ENCODE results near the gene PTPN3. TPM values are rescaled to one million over a fixed set of nuclear protein-coding genes. Genes with fewer than 3 reads are reported as not detected.

Gene PTPN3
- total and polyA plus RNA-seq, 5 donors from 2014 or later = 0.03 to 0.47 (median 0.21) TPM; not detected in 1

- no peak overlapping the region for H3K4me3 ChIP-seq (ENCODE audit: low read depth, low read length)
- peaks cover 6% of the 10 kb centered on the region for H3K27me3 ChIP-seq (ENCODE audit: control insufficient read depth, insufficient read depth, low read length)
- ATAC-seq (ENCODE audit: low read depth in 2 of 2) = no peak
- H3K36me3 Mint-ChIP-seq = no peaks in the 10 kb centered on the region
- H3K27me3 Mint-ChIP-seq = peaks cover 52% of the 10 kb centered on the region
- H3K4me1 ChIP-seq (ENCODE audit: control insufficient read depth, insufficient read depth, low read length, poor library complexity, severe bottlenecking) = no peaks in the 10 kb centered on the region
- no peaks in the 10 kb centered on the region for H3K9me3 ChIP-seq (ENCODE audit: control insufficient read depth in 2 of 2, low read length in 2 of 2)
- no peak overlapping the region for H3K27ac Mint-ChIP-seq
- H3K4me3 Mint-ChIP-seq = no peak overlapping the region
- H3K9me3 Mint-ChIP-seq = no peaks in the 10 kb centered on the region
- no peak overlapping the region for H3K27ac ChIP-seq (ENCODE audit: insufficient read depth, low read length, poor library complexity, severe bottlenecking)
- no peaks in the 10 kb centered on the region for H3K36me3 ChIP-seq (ENCODE audit: control insufficient read depth, insufficient read depth, low read length)
- no peak for DNase-seq
- H3K4me1 Mint-ChIP-seq = peaks cover 0 to 4% (median 0%) of the 10 kb centered on the region in 4 donors
Observed at GRCh38 chr9:109491590-109491989, 6.5 kb downstream of the PTPN3 start.

- Histone ChIP-seq H3K4me1 (ENCODE audit: control insufficient read depth, insufficient read depth, low read length, poor library complexity, severe bottlenecking) (no peaks in the 10 kb centered on the region), H3K36me3 (ENCODE audit: control insufficient read depth, insufficient read depth, low read length) (no peaks in the 10 kb centered on the region), H3K9me3 (ENCODE audit: control insufficient read depth in 2 of 2, low read length in 2 of 2) (no peaks in the 10 kb centered on the region), H3K27me3 (ENCODE audit: control insufficient read depth, insufficient read depth, low read length) (no peaks in the 10 kb centered on the region), H3K27ac (ENCODE audit: insufficient read depth, low read length, poor library complexity, severe bottlenecking) (no peak overlapping the region), H3K4me3 (ENCODE audit: low read depth, low read length) (no peak overlapping the region)
- H3K9me3 Mint-ChIP-seq = no peaks in the 10 kb centered on the region
- H3K36me3 Mint-ChIP-seq = no peaks in the 10 kb centered on the region
- peaks cover 37% of the 10 kb centered on the region for H3K27me3 Mint-ChIP-seq
- no peaks in the 10 kb centered on the region for H3K4me1 Mint-ChIP-seq
- no peak overlapping the region for H3K27ac Mint-ChIP-seq
- H3K4me3 Mint-ChIP-seq = no peak overlapping the region
- DNase-seq = no peak
- no peak for ATAC-seq (ENCODE audit: low read depth in 2 of 2)
Observed at GRCh38 chr9:109488791-109489492, 9.2 kb downstream of the PTPN3 start.

GRCh38 chr9:109488351-109488750 is 9.8 kb downstream of the PTPN3 start:
- no peak overlapping the region for H3K27ac ChIP-seq (ENCODE audit: insufficient read depth, low read length, poor library complexity, severe bottlenecking)
- no peaks in the 10 kb centered on the region for H3K4me1 ChIP-seq (ENCODE audit: control insufficient read depth, insufficient read depth, low read length, poor library complexity, severe bottlenecking)
- no peak overlapping the region for H3K4me3 ChIP-seq (ENCODE audit: low read depth, low read length)
- no peaks in the 10 kb centered on the region for H3K27me3 ChIP-seq (ENCODE audit: control insufficient read depth, insufficient read depth, low read length)
- Mint-ChIP-seq H3K27me3 (peaks cover 32% of the 10 kb centered on the region), H3K36me3 (no peaks in the 10 kb centered on the region), H3K27ac (no peak overlapping the region), H3K4me3 (no peak overlapping the region), H3K4me1 (no peaks in the 10 kb centered on the region), H3K9me3 (no peaks in the 10 kb centered on the region)
- no peaks in the 10 kb centered on the region for H3K9me3 ChIP-seq (ENCODE audit: control insufficient read depth in 2 of 2, low read length in 2 of 2)
- no peaks in the 10 kb centered on the region for H3K36me3 ChIP-seq (ENCODE audit: control insufficient read depth, insufficient read depth, low read length)
- ATAC-seq (ENCODE audit: low read depth in 2 of 2) (no peak), DNase-seq (no peak)

GRCh38 chr9:109487247-109487646 is 10.9 kb downstream of the PTPN3 start:
- H3K36me3 Mint-ChIP-seq = no peaks in the 10 kb centered on the region
- H3K9me3 ChIP-seq (ENCODE audit: control insufficient read depth in 2 of 2, low read length in 2 of 2) = no peaks in the 10 kb centered on the region
- no peak overlapping the region for H3K27ac Mint-ChIP-seq

GRCh38 chr9:109483744-109484429 is 14.2 kb downstream of the PTPN3 start:
- no peaks in the 10 kb centered on the region for H3K9me3 ChIP-seq (ENCODE audit: control insufficient read depth in 2 of 2, low read length in 2 of 2)
- H3K27ac Mint-ChIP-seq = no peak overlapping the region
- H3K36me3 ChIP-seq (ENCODE audit: control insufficient read depth, insufficient read depth, low read length) = no peaks in the 10 kb centered on the region
- H3K27ac ChIP-seq (ENCODE audit: insufficient read depth, low read length, poor library complexity, severe bottlenecking) = no peak overlapping the region
- DNase-seq = no peak
- no peaks in the 10 kb centered on the region for H3K36me3 Mint-ChIP-seq
- H3K4me3 Mint-ChIP-seq = no peak overlapping the region
- H3K9me3 Mint-ChIP-seq = peaks cover 0 to 1% (median 0%) of the 10 kb centered on the region in 7 donors
- H3K4me3 ChIP-seq (ENCODE audit: low read depth, low read length) = no peak overlapping the region
- H3K4me1 Mint-ChIP-seq = no peaks in the 10 kb centered on the region
- H3K27me3 Mint-ChIP-seq = peaks cover 23% of the 10 kb centered on the region
- no peaks in the 10 kb centered on the region for H3K4me1 ChIP-seq (ENCODE audit: control insufficient read depth, insufficient read depth, low read length, poor library complexity, severe bottlenecking)
- ATAC-seq (ENCODE audit: low read depth in 2 of 2) = no peak
- H3K27me3 ChIP-seq (ENCODE audit: control insufficient read depth, insufficient read depth, low read length) = no peaks in the 10 kb centered on the region

More at GRCh38 chr9:109487247-109487646, 10.9 kb downstream of the PTPN3 start:
- DNase-seq (no peak), ATAC-seq (ENCODE audit: low read depth in 2 of 2) (no peak)
- H3K4me1 ChIP-seq (ENCODE audit: control insufficient read depth, insufficient read depth, low read length, poor library complexity, severe bottlenecking) = no peaks in the 10 kb centered on the region
- H3K4me3 ChIP-seq (ENCODE audit: low read depth, low read length) = no peak overlapping the region
- H3K27me3 ChIP-seq (ENCODE audit: control insufficient read depth, insufficient read depth, low read length) = no peaks in the 10 kb centered on the region
- Mint-ChIP-seq H3K4me1 (no peaks in the 10 kb centered on the region), H3K27me3 (peaks cover 29% of the 10 kb centered on the region), H3K4me3 (no peak overlapping the region), H3K9me3 (peaks cover 0 to 1% (median 0%) of the 10 kb centered on the region in 7 donors)
- no peaks in the 10 kb centered on the region for H3K36me3 ChIP-seq (ENCODE audit: control insufficient read depth, insufficient read depth, low read length)
- no peak overlapping the region for H3K27ac ChIP-seq (ENCODE audit: insufficient read depth, low read length, poor library complexity, severe bottlenecking)

GRCh38 chr9:109482391-109482916 is 15.7 kb downstream of the PTPN3 start:
- H3K9me3 ChIP-seq (ENCODE audit: control insufficient read depth in 2 of 2, low read length in 2 of 2) = no peaks in the 10 kb centered on the region

GRCh38 chr9:109481856-109482255 is 16.3 kb downstream of the PTPN3 start:
- Mint-ChIP-seq H3K27ac (no peak overlapping the region), H3K36me3 (no peaks in the 10 kb centered on the region), H3K9me3 (peaks cover 0 to 1% (median 0%) of the 10 kb centered on the region in 7 donors), H3K4me1 (no peaks in the 10 kb centered on the region), H3K27me3 (peaks cover 26% of the 10 kb centered on the region), H3K4me3 (no peak overlapping the region)
- H3K4me3 ChIP-seq (ENCODE audit: low read depth, low read length) = no peak overlapping the region
- ATAC-seq (ENCODE audit: low read depth in 2 of 2) (no peak), DNase-seq (no peak)
- no peaks in the 10 kb centered on the region for H3K27me3 ChIP-seq (ENCODE audit: control insufficient read depth, insufficient read depth, low read length)
- H3K36me3 ChIP-seq (ENCODE audit: control insufficient read depth, insufficient read depth, low read length) = no peaks in the 10 kb centered on the region
- no peak overlapping the region for H3K27ac ChIP-seq (ENCODE audit: insufficient read depth, low read length, poor library complexity, severe bottlenecking)
- no peaks in the 10 kb centered on the region for H3K9me3 ChIP-seq (ENCODE audit: control insufficient read depth in 2 of 2, low read length in 2 of 2)
- H3K4me1 ChIP-seq (ENCODE audit: control insufficient read depth, insufficient read depth, low read length, poor library complexity, severe bottlenecking) = no peaks in the 10 kb centered on the region

More at GRCh38 chr9:109482391-109482916, 15.7 kb downstream of the PTPN3 start:
- Histone ChIP-seq H3K4me1 (ENCODE audit: control insufficient read depth, insufficient read depth, low read length, poor library complexity, severe bottlenecking) (no peaks in the 10 kb centered on the region), H3K27me3 (ENCODE audit: control insufficient read depth, insufficient read depth, low read length) (no peaks in the 10 kb centered on the region), H3K4me3 (ENCODE audit: low read depth, low read length) (no peak overlapping the region), H3K36me3 (ENCODE audit: control insufficient read depth, insufficient read depth, low read length) (no peaks in the 10 kb centered on the region), H3K27ac (ENCODE audit: insufficient read depth, low read length, poor library complexity, severe bottlenecking) (no peak overlapping the region)
- DNase-seq = no peak
- ATAC-seq (ENCODE audit: low read depth in 2 of 2) = no peak
- H3K9me3 Mint-ChIP-seq = peaks cover 0 to 1% (median 0%) of the 10 kb centered on the region in 7 donors
- no peak overlapping the region for H3K27ac Mint-ChIP-seq
- no peak overlapping the region for H3K4me3 Mint-ChIP-seq
- H3K36me3 Mint-ChIP-seq = no peaks in the 10 kb centered on the region
- H3K4me1 Mint-ChIP-seq = no peaks in the 10 kb centered on the region
- H3K27me3 Mint-ChIP-seq = peaks cover 21% of the 10 kb centered on the region

Measured in CD4-positive, CD25-positive, alpha-beta regulatory T cell (primary cell).